GM19043 (cell line): ENCODE measurements around the gene PTPRG.

Experiments
- ATAC-seq: cut with Tn5 transposase; IDR thresholded peaks from one replicate; pipeline ENCODE4 v1.9.1; 2021; ENCODE audit warnings: low read depth; ENCODE audit not compliant: unreplicated experiment

Gene PTPRG

DNA sequence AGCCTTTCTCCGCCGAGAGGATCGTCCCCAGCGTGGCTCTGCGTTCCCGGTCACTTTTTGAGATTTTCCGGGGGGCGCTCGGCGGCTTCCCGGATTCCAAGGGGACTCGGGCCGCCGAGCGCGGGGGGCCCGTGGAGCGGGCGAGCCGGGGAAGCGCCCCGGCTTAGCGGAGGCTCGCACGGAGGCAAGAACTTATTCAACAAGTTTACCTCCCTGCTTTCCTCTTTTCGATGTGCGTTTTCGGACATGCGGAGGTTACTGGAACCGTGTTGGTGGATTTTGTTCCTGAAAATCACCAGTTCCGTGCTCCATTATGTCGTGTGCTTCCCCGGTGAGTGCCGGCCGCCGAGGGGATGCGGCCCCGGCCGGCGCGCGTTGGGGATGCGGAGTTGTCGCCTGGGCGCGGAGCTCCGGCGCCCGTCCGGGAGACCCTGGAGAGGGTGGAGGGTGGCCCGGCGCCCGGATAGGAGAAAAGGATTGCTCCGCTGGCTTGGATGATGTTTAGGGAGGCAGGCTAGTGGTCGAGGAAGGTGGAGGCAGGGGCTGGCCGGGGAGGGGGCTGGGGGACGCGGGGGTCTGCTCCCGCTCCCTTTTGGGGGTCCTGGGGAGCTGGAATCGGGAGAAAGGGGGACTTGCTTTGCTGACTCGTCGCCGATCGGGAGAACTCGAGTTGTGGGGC lies 810 bp downstream of the PTPRG start:
- no peak for ATAC-seq

DNA sequence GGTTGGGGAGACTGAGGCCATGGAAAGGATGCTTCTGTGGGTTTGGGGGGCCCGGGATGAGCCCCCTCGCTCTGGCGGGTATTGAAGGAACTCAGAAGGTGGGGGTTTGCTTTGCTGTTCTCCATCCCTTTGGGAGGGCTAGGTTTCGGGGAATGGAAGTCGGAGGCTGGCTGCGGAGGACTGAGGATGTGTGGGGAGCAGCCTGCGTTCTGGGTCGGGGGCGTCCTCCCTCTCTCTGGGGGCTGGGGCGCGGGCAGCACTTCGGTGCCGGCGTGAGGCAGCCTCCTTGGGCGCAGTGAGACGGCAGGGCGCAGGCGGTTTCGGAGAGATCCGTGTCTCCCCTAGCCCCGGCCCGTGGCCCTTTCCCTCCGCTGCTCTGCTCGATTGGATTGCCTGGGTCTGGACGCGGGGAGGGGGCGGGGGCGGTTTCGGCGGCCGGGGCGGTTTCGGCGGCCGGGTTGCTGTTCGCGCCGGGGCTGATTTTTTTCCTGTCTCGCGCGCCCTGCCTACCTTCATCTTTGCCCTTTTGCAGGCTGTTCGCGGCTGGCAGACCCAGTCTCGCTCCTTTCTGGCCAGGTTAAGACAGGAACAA lies 1.4 kb downstream of the PTPRG start:
- no peak for ATAC-seq

- ATAC-seq, result no peak
These were observed 2.2 kb downstream of the PTPRG start for GRCh38 chr3:61563313-61564271.

DNA sequence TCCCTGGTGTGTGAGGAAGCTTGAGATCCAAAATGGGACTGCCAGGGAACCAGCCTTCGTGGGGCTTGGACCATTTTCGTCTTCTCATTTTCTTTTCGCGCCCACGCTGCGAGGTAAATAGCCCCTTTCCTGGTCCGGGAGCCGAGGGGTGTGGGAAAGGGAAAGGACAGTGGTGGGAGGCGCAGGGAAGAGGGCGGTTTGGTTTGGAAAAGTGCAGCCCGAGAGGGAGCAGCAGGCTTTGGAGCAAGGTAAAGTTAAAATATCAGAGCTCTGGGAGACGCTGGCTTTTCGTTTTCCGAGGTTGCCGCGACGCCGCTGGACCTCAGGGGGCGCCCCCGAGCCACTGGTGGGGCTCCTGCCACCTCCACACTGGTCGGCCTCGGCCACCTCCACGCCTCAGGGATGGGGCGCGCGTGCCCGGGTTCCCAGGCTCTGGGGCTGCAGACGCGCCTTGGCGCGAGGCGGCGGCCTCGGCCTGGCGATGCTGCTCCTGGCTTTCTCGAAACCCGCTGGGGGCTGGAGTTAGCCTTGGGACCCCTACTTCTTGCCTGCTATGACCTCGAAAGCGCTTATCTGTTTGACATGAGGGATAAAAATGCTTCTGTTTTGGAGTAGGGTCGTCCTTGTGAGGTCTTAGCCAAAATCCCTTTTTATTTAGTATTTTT lies 3.2 kb downstream of the PTPRG start:
- no peak for ATAC-seq

DNA sequence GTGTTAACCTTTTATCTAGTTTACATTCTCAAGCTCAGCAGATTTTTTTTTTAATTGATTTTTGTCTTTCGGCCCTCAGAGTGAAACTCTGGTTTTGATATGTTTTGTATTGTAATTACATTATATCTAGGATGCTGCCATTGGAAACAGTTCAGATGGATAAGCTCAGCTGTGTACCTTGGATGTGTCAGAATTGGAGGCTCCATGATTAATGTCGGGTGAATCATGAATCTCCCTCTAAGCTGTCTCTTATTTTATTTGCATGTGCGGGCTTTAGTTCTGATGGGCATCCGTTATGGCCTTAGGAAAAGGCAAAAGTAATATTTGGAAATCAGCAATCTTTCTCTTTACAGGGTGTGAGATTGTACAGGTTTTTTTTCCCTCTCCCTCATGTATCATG lies 4.2 kb downstream of the PTPRG start:
- no peak for ATAC-seq

DNA sequence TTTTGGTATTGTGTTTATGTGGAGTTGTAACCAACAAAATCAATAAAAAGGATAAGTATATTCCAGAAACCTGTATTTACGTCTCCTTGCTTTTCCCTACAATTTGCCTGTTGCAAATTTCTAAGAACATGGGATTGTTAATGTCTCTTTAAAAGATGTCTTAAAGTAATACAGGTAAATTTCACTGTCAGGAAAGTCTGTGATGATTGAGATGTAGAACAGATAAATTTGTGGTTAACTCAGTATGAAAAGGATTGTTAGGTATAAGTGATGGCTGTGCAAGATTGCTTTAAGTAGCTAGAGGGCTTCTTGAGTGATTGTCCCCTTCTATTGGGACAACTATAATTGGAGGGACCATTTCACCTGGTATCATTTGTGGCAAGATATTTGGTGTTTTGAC lies 6.8 kb downstream of the PTPRG start:
- no peak for ATAC-seq

- ATAC-seq, result no peak
These were observed 8.6 kb downstream of the PTPRG start for GRCh38 chr3:61569856-61570580.

DNA sequence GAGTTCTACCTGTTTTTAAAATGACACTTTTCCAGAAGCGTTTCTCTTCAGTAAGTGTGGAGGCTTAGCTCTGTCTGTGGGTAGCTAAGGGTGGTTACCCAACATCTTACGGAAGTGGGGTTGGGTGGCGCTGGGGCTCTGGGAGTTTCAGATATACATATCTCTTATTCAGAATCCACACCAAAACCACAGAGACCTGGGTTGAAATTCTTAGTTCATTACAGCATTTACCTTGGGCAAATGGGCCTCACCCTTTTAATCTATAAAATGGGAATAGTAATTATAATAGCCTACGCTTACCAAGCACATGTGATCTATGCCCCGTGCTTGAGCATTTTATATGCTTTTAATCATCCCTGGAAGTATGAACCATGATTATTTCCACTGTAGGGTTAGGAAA lies 9.4 kb downstream of the PTPRG start:
- ATAC-seq, result no peak

- ATAC-seq, result no peak
These were observed 10.4 kb downstream of the PTPRG start for GRCh38 chr3:61571516-61572336.

- no peak for ATAC-seq
These were observed 11.5 kb downstream of the PTPRG start for GRCh38 chr3:61572879-61573278.

GRCh38 chr3:61573441-61573840 lies 12.1 kb downstream of the PTPRG start:
- no peak for ATAC-seq

GRCh38 chr3:61574854-61575253 lies 13.5 kb downstream of the PTPRG start:
- no peak for ATAC-seq

DNA sequence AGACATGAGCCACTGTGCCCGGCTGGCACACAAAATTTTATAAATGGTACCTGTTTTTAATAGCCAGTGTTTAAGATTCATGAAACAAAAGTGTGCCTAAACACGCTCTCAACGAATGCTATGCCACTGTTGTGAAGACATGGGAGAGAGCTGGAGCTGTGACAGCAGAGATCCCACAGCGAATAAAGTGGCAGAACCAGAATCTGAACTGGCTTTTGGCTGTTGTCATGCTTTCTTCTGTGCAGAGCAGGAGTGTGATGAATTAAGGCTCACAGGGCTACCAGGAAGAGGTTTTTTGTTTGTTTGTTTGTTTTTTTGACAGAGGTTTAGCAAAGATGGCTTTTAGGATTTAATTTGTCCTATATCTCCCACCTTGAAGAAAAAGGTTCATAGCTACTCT lies 14.5 kb downstream of the PTPRG start:
- no peak for ATAC-seq

DNA sequence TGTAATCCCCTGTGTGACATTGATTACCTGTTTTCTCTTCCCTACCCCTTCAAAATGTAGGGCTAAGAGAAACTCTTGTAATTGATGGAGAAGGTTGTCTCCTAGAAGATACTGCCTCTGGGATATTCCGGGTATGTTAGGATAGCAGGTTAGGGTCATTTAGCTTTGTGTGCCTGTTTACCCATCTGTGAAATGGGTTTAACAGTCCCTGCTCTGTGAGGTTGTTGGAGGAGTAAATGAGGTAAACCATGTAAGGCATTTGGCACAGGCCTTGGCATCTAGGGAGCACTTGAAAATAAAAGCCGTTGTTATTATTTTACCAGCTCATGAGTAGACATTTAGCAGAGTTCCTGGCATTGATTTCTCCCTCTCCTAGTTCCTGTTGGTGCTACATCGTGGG lies 16.4 kb downstream of the PTPRG start:
- ATAC-seq, result no peak

DNA sequence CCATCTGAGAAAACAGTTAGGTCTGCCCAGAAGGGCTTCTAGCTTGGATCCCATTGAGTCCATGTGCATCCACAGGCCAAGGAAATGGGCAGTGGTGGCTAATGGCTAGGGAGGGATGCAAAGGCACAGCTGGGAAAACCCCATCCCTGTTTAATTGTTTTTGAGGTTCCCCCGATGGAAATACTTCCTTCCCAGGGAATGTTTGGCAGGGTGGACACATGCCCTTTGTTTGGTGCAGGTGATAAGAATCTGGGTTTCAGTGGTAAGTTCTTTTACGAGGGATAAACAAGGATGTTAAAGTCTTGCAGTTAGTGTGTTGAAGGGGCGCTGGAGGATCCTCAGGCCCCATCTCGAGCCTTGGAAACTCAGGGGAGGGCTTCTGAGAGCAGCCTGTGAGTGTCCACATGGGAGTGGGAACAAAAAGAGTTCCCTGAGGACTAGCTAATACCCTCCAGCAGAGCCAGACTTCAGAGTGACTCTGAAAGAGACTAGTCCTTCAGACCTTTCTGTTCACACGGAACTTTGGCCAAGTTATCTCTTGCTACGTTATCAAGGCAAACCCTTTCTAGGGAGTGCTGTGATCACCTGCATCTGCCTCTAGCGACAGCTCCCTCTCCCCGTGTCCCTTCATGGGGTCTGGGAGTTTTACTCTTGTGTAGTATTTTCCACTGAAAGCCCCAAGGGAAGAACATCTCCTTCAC lies 17.4 kb downstream of the PTPRG start:
- ATAC-seq, result no peak

DNA sequence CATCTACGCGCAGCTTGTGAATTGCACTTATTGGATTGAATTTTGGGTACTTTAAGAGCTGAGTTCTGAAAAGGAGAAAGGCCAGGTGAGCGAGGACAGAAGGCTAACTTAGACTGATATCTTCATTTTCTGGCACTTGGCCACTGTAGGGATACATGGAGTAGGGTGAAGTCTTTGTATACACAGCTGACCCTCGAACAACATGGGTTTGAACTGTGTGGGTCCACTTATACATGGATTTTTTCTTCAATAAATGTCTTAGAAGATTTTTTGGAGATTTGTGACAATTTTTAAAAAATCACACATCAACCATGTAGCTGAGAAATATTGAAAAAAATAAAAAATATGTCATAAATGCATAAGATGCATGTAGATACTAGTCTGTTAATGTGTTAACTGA lies 18.3 kb downstream of the PTPRG start:
- no peak for ATAC-seq

GRCh38 chr3:61580982-61581643 lies 19.7 kb downstream of the PTPRG start:
- ATAC-seq, result no peak

DNA sequence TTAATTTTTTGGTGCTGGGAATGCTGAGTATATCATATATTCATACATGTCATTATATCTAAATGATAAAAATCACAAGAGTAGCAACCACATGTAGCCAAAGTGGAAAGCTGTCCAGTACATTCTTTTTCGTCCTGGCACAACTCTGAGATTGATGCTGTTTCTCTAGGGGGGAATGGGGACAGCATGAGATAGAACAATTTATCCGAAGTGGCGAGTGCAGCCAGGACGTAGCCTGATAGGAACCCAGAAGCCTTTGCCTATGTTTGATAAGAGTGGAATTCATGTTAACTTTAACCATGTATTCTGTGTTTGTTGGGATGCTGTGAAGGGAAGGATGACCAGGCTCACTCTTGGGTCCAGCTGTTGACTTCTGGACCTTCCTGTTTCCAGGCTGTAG lies 20.9 kb downstream of the PTPRG start:
- no peak for ATAC-seq
